NB4 (cell line): ENCODE results near the gene C15orf61.

Experiments used
- MYC ChIP-seq: IDR thresholded peaks from 2 replicates; pipeline ENCODE4 v1.6.1; 2011; ENCODE audit warnings: low read depth, low read length
- POLR2A ChIP-seq: IDR thresholded peaks from 2 replicates; pipeline ENCODE4 v1.6.1; 2011; ENCODE audit warnings: mild to moderate bottlenecking; ENCODE audit not compliant: insufficient read length; ENCODE audit errors: extremely low read depth
- TF ChIP-seq, protein P1 (sequence below): IDR thresholded peaks from 2 replicates; pipeline ENCODE4 v1.6.1; 2011; ENCODE audit warnings: low read depth, low read length
- TF ChIP-seq, protein P2 (sequence below): IDR thresholded peaks from one replicate; pipeline ENCODE4 v1.5.1; 2012; ENCODE audit warnings: low read depth, low read length

GRCh38 chr15:67569668-67570067 lies 48.7 kb downstream of the C15orf61 start:
- TF ChIP-seq POLR2A (no peak), MYC (no peak)
- TF ChIP-seq, protein P1, sequence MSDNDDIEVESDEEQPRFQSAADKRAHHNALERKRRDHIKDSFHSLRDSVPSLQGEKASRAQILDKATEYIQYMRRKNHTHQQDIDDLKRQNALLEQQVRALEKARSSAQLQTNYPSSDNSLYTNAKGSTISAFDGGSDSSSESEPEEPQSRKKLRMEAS, result no peak
- TF ChIP-seq, protein P2, sequence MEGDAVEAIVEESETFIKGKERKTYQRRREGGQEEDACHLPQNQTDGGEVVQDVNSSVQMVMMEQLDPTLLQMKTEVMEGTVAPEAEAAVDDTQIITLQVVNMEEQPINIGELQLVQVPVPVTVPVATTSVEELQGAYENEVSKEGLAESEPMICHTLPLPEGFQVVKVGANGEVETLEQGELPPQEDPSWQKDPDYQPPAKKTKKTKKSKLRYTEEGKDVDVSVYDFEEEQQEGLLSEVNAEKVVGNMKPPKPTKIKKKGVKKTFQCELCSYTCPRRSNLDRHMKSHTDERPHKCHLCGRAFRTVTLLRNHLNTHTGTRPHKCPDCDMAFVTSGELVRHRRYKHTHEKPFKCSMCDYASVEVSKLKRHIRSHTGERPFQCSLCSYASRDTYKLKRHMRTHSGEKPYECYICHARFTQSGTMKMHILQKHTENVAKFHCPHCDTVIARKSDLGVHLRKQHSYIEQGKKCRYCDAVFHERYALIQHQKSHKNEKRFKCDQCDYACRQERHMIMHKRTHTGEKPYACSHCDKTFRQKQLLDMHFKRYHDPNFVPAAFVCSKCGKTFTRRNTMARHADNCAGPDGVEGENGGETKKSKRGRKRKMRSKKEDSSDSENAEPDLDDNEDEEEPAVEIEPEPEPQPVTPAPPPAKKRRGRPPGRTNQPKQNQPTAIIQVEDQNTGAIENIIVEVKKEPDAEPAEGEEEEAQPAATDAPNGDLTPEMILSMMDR, result no peak
